Measurements from ENCODE around the gene OLR1. TPM values are rescaled to one million over a fixed set of nuclear protein-coding genes. Genes with fewer than 3 reads are reported as not detected.
"Not testable (repeated sequence)": the region's sequence is repeated elsewhere in the genome, so short reads cannot be mapped to it uniquely, and the experiment has no call there.

OLR1 gene
- total RNA-seq, 1 donor: 73.0 TPM

DNA sequence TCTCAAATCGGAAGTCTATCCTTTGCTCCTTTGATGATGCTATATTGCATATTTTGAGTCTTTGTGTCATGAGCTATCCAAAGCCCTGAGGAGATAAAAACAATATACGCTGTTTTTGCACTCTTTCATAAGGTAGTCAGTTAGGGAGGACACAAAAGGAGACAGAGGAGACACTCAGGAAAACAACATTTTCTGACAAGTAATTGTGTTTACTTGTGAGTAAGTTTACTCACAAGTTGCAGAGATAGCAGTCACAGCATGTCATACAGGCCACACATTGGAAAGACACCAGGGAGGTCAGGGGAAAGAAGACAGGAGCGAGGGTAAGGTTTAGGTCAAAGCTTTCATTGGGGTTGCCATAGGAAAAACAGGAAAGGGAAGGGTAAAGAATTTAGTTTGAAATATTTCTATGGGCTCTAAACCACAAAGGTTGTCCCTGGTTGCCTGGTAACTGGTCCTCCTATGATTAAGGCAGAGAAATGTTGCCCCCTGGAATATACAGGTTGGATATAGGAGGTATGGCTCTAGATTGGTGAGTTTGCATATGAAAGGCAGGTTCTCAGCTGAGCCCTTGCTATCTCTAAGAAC is 33.4 kb upstream of the OLR1 start:
- H3K4me3 ChIP-seq (ENCODE audit: low read depth, low read length): no peak overlapping the region
- no peak for TF ChIP-seq CTCF (IDR thresholded peaks at IDR 0.05; ENCODE audit: insufficient read depth, low read depth, low read length)
- DNase-seq (ENCODE audit: low read depth): peak; percentile 64

- not testable (repeated sequence) for DNase-seq (ENCODE audit: low read depth)
Measured at GRCh38 chr12:10204495-10204894, 32.6 kb upstream of the OLR1 start.

GRCh38 chr12:10197879-10198278 is 25.9 kb upstream of the OLR1 start:
- DNase-seq (ENCODE audit: low read depth): no peak
- no peak for TF ChIP-seq CTCF (IDR thresholded peaks at IDR 0.05; ENCODE audit: insufficient read depth, low read depth, low read length)
- H3K4me3 ChIP-seq (ENCODE audit: low read depth, low read length): no peak overlapping the region

More at GRCh38 chr12:10204495-10204894, 32.6 kb upstream of the OLR1 start:
- not testable (repeated sequence) for H3K4me3 ChIP-seq (ENCODE audit: low read depth, low read length)

- no peak for DNase-seq (ENCODE audit: low read depth)
- no peak overlapping the region for H3K4me3 ChIP-seq (ENCODE audit: low read depth, low read length)
- no peak for TF ChIP-seq CTCF (IDR thresholded peaks at IDR 0.05; ENCODE audit: insufficient read depth, low read depth, low read length)
Measured at GRCh38 chr12:10196210-10196609, 24.3 kb upstream of the OLR1 start.

GRCh38 chr12:10194160-10194670 is 22.3 kb upstream of the OLR1 start:
- TF ChIP-seq CTCF (IDR thresholded peaks at IDR 0.05; ENCODE audit: insufficient read depth, low read depth, low read length): no peak
- no peak overlapping the region for H3K4me3 ChIP-seq (ENCODE audit: low read depth, low read length)
- DNase-seq (ENCODE audit: low read depth): no peak

GRCh38 chr12:10191865-10192264 is 19.9 kb upstream of the OLR1 start:
- no peak overlapping the region for H3K4me3 ChIP-seq (ENCODE audit: low read depth, low read length)
- DNase-seq (ENCODE audit: low read depth): peak; percentile 64
- no peak for TF ChIP-seq CTCF (IDR thresholded peaks at IDR 0.05; ENCODE audit: insufficient read depth, low read depth, low read length)

DNA sequence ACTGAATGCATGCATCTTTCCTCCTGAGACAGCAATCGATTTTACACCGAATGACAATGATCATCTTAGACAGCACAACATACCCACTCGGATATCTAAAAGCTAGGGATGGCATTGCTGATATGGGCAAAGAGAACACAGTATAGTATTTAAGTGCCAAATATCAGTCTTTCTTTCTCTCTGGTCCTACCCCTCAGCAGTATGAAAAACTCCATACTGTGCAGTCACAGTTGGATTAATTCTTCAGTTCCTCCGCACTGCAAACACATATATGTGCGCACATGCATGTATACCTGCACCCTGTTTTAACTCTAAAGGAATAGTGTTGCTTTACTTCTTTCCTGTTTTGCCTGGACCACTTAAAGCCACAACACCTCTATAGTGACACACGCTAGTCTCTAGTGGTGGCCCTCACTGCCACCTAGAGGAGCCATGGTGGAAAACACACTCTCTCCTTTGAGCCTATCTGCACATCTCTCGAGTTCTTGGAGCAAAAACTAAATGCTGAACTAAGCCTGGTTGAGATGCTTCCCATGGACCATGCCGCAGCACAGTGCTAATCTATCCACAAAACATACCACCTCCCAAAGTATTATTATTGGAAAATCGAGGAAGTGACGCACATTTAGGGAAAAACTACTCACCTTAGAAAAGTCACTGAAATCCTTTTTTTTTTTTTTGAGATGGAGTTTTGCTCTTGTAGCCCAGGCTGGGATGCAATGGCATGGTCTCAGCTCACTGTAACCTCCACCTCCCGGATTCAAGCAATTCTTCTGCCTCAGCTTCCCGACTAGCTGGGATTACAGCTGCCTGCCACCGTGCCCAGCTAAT is 18.8 kb upstream of the OLR1 start:
- peak; percentile 79 for DNase-seq (ENCODE audit: low read depth)
- peak; percentile 91 for TF ChIP-seq CTCF (IDR thresholded peaks at IDR 0.05; ENCODE audit: insufficient read depth, low read depth, low read length)
- no peak overlapping the region for H3K4me3 ChIP-seq (ENCODE audit: low read depth, low read length)
